ENCODE data around the gene VEZT.

DNA sequence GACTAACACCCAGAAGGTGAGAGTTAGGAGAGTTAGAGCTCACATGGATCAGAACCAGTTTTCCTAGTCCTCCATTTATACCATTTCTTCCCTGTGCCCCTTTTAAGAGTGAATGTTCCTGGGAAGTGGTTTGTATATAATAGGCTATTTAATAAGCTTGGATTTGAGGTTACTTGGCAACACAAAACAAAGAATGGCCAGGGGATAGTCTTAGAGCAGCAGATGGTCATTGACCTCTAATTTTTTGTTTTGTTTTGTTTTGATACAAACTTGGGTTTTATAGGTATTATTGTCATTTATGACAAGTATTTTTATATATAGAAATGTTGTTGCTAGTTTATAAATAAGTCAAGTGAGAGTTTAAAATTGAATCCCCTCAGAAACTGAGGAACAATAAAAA is 35.8 kb downstream of the VEZT start:
- TF ChIP-seq FOXA1 (IDR thresholded peaks at IDR 0.05; ENCODE audit: borderline replicate concordance): no peak
- no peak for TF ChIP-seq TCF7L2 (IDR thresholded peaks at IDR 0.05; ENCODE audit: low read depth, low read length)
- TF ChIP-seq, protein P1, sequence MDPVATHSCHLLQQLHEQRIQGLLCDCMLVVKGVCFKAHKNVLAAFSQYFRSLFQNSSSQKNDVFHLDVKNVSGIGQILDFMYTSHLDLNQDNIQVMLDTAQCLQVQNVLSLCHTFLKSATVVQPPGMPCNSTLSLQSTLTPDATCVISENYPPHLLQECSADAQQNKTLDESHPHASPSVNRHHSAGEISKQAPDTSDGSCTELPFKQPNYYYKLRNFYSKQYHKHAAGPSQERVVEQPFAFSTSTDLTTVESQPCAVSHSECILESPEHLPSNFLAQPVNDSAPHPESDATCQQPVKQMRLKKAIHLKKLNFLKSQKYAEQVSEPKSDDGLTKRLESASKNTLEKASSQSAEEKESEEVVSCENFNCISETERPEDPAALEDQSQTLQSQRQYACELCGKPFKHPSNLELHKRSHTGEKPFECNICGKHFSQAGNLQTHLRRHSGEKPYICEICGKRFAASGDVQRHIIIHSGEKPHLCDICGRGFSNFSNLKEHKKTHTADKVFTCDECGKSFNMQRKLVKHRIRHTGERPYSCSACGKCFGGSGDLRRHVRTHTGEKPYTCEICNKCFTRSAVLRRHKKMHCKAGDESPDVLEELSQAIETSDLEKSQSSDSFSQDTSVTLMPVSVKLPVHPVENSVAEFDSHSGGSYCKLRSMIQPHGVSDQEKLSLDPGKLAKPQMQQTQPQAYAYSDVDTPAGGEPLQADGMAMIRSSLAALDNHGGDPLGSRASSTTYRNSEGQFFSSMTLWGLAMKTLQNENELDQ (CRISPR knock-in tag; IDR thresholded peaks at IDR 0.05; ENCODE audit: borderline replicate concordance): no peak
- TF ChIP-seq, protein P2, sequence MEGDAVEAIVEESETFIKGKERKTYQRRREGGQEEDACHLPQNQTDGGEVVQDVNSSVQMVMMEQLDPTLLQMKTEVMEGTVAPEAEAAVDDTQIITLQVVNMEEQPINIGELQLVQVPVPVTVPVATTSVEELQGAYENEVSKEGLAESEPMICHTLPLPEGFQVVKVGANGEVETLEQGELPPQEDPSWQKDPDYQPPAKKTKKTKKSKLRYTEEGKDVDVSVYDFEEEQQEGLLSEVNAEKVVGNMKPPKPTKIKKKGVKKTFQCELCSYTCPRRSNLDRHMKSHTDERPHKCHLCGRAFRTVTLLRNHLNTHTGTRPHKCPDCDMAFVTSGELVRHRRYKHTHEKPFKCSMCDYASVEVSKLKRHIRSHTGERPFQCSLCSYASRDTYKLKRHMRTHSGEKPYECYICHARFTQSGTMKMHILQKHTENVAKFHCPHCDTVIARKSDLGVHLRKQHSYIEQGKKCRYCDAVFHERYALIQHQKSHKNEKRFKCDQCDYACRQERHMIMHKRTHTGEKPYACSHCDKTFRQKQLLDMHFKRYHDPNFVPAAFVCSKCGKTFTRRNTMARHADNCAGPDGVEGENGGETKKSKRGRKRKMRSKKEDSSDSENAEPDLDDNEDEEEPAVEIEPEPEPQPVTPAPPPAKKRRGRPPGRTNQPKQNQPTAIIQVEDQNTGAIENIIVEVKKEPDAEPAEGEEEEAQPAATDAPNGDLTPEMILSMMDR (IDR thresholded peaks at IDR 0.05 in 2 of 3, conservative IDR thresholded peaks at IDR 0.05 in 1 of 3; ENCODE audit: insufficient read depth in 2 of 3, low read depth in 1 of 3, low read length in 3 of 3): no peak

Measured in K562 (cell line).